Ishikawa (cell line): ENCODE data around the gene FRS2.

Experiments
- CEBPB ChIP-seq: IDR thresholded peaks from 2 replicates; pipeline ENCODE4 v1.6.1; 2012
- CREB1 ChIP-seq: IDR thresholded peaks from 2 replicates; pipeline ENCODE4 v1.6.1; 2012; ENCODE audit warnings: low read depth
- EGR1 ChIP-seq: IDR thresholded peaks from 2 replicates; pipeline ENCODE4 v1.6.1; 2012
- EP300 ChIP-seq: IDR thresholded peaks from 2 replicates; pipeline ENCODE4 v1.6.1; 2012; ENCODE audit warnings: borderline replicate concordance
- MAX ChIP-seq: IDR thresholded peaks from 2 replicates; pipeline ENCODE4 v1.6.1; 2012
- RAD21 ChIP-seq: IDR thresholded peaks from 2 replicates; pipeline ENCODE4 v1.6.1; 2012; ENCODE audit warnings: low read depth
- REST ChIP-seq: IDR thresholded peaks from 2 replicates; pipeline ENCODE4 v1.6.1; 2012; ENCODE audit warnings: low read depth, mild to moderate bottlenecking

- TF ChIP-seq RAD21 (no peak), MAX (no peak), EGR1 (no peak), REST (no peak), EP300 (no peak), CEBPB (no peak), CREB1 (no peak)
These were observed 34.5 kb upstream of the FRS2 start for GRCh38 chr12:69435644-69436043.
